Peyer's patch (tissue), 4 donors: Measurements from ENCODE around the gene TIMP2.

ENCODE experiments used
- CTCF ChIP-seq, 6 experiments: fragments of 450-650 bp in 4 of 6; fragments of 200-600 bp in 2 of 6; sonication (generic) in 1 of 6; IDR thresholded peaks; one replicate each; pipeline ENCODE4 v1.5.1; 2017 to 2019; ENCODE audit warnings: antibody characterized with exemption in 6 of 6, mild to moderate bottlenecking in 3 of 6, moderate library complexity in 1 of 6
- POLR2A ChIP-seq, 2 donors: fragments of 450-650 bp; IDR thresholded peaks; one replicate each; pipeline ENCODE4 v1.5.1; 2017; ENCODE audit warnings: antibody characterized with exemption in 2 of 2, mild to moderate bottlenecking in 2 of 2, moderate library complexity in 2 of 2

- TF ChIP-seq POLR2A (IDR thresholded peaks at IDR 0.05), result no peak
- TF ChIP-seq CTCF (IDR thresholded peaks at IDR 0.05), result no peak
These were observed 7.5 kb downstream of the TIMP2 start for GRCh38 chr17:78917451-78918275.
